Smooth muscle cell (in vitro differentiated cells): ENCODE data around the gene TRPM5. TPM values are rescaled to one million over a fixed set of nuclear protein-coding genes. Genes with fewer than 3 reads are reported as not detected.

ENCODE experiments used
- DNase-seq: peaks from one replicate; lab custom pipeline; 2025; ENCODE audit not compliant: unreplicated experiment; lab: John Stamatoyannopoulos, UW
- H2AFZ ChIP-seq: fragments of 200-600 bp; sonication (generic); 2 replicates; pipeline ENCODE4 v1.6.0; 2016; ENCODE audit warnings: antibody characterized with exemption, low read depth, mild to moderate bottlenecking
- H3F3A ChIP-seq: fragments of 200-600 bp; sonication (generic); 2 replicates; pipeline ENCODE4 v1.6.0; 2017; ENCODE audit warnings: antibody characterized with exemption, low read depth
- H3K27ac ChIP-seq: fragments of 200-600 bp; sonication (generic); 2 replicates; pipeline ENCODE4 v1.5.1; 2016; ENCODE audit warnings: low read depth, mild to moderate bottlenecking
- H3K27me3 ChIP-seq: fragments of 200-600 bp; sonication (generic); 2 replicates; pipeline ENCODE4 v1.6.1; 2016; ENCODE audit warnings: low read depth, mild to moderate bottlenecking
- H3K36me3 ChIP-seq: fragments of 200-600 bp; sonication (generic); 2 replicates; pipeline ENCODE4 v1.5.1; 2016; ENCODE audit warnings: low read depth
- H3K4me1 ChIP-seq: fragments of 200-600 bp; sonication (generic); 2 replicates; pipeline ENCODE4 v1.5.1; 2016; ENCODE audit warnings: low read depth
- H3K4me2 ChIP-seq: fragments of 200-600 bp; sonication (generic); 2 replicates; pipeline ENCODE4 v1.6.0; 2016; ENCODE audit warnings: mild to moderate bottlenecking
- H3K4me3 ChIP-seq: fragments of 200-600 bp; sonication (generic); 2 replicates; pipeline ENCODE4 v1.5.1; 2016; ENCODE audit warnings: mild to moderate bottlenecking
- H3K79me2 ChIP-seq: fragments of 200-600 bp; sonication (generic); 2 replicates; pipeline ENCODE4 v1.6.0; 2016; ENCODE audit warnings: low read depth, mild to moderate bottlenecking
- H3K9ac ChIP-seq: fragments of 200-600 bp; sonication (generic); 2 replicates; pipeline ENCODE4 v1.6.0; 2016; ENCODE audit warnings: low read depth
- H3K9me3 ChIP-seq: fragments of 200-600 bp; sonication (generic); replicated peaks from 2 replicates; pipeline ENCODE4 v1.5.1; 2016; ENCODE audit warnings: low read depth
- H4K20me1 ChIP-seq: fragments of 200-600 bp; sonication (generic); 2 replicates; pipeline ENCODE4 v1.6.0; 2016; ENCODE audit warnings: low read depth
- WGBS: methylation state at CpG from one replicate; pipeline ENCODE4 v1.1.7; 2016; ENCODE audit warnings: low lambda C conversion rate; 5-methylcytosine and 5-hydroxymethylcytosine counted together
- polyA plus RNA-seq: library from polyadenylated mRNA; unstranded; fragments of >200 nt; fragmentation: Nextera tagmentation; extraction: Ambion mirVana; gene quantifications from 2 replicates; pipeline ENCODE4 v1.2.1, GENCODE V29; 2016
- total RNA-seq: library from RNA; depleted of rRNA; stranded (reverse); fragments of >200 nt; gene quantifications from 2 replicates; pipeline ENCODE4 v1.2.3, GENCODE V29; 2014
- TF ChIP-seq, protein P1 (sequence below): fragments of 200-600 bp; sonication (generic); IDR thresholded peaks from 2 replicates; pipeline ENCODE4 v1.5.1; 2017; ENCODE audit warnings: borderline replicate concordance, mild to moderate bottlenecking, antibody characterized with exemption; ENCODE audit not compliant: insufficient read depth, poor library complexity, severe bottlenecking

Gene TRPM5
- total and polyA plus RNA-seq, 2 experiments from 2014 or later = not detected

DNA sequence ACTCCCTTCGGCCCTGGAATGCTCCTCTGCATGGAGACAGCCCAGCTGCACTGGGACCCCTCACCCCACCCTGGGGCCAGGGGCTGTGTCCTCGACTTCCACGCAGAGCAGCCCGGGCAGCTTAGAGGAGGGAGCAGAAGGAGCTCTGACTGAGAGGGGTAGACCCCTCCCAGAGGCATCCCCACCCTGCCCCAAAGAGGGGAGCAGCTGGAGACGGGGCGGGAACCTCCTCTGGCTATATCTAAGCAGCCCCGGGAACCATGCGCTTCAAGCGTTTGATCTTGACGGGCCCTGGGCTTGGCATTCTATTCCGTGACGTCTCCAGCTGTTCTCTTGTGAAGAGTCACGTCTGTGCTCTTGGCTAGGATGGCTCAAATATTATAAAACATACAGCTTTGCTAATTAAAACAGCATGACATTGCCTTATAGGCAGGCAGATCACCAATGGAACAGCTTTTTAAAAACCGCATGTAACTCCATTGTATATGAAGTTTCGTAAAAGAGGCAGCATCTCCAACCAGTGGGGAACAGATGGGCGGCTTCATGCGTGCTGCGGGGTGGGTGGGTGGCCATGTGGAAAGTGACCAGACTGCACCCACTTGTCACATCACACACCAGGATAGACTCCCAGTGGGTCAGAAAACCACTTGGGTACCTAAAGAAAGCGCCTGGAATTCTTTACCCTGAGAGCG lies 8.2 kb upstream of the TRPM5 start:
- H3K27ac ChIP-seq = no peak overlapping the region
- WGBS = 69% methylated on average over 20 of the region's 20 CpGs
- no peaks in the 10 kb centered on the region for H3K79me2 ChIP-seq
- TF ChIP-seq, protein P1, sequence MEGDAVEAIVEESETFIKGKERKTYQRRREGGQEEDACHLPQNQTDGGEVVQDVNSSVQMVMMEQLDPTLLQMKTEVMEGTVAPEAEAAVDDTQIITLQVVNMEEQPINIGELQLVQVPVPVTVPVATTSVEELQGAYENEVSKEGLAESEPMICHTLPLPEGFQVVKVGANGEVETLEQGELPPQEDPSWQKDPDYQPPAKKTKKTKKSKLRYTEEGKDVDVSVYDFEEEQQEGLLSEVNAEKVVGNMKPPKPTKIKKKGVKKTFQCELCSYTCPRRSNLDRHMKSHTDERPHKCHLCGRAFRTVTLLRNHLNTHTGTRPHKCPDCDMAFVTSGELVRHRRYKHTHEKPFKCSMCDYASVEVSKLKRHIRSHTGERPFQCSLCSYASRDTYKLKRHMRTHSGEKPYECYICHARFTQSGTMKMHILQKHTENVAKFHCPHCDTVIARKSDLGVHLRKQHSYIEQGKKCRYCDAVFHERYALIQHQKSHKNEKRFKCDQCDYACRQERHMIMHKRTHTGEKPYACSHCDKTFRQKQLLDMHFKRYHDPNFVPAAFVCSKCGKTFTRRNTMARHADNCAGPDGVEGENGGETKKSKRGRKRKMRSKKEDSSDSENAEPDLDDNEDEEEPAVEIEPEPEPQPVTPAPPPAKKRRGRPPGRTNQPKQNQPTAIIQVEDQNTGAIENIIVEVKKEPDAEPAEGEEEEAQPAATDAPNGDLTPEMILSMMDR = no peak
- H4K20me1 ChIP-seq = no peaks in the 10 kb centered on the region
- no peak overlapping the region for H3K9ac ChIP-seq
- H3K4me3 ChIP-seq = no peak overlapping the region
- DNase-seq = no peak
- no peaks in the 10 kb centered on the region for H3K4me1 ChIP-seq
- no peaks in the 10 kb centered on the region for H3K36me3 ChIP-seq
- no peaks in the 10 kb centered on the region for H3F3A ChIP-seq
- no peak overlapping the region for H2AFZ ChIP-seq
- no peak overlapping the region for H3K4me2 ChIP-seq
- H3K27me3 ChIP-seq = peaks cover 35% of the 10 kb centered on the region
- no peaks in the 10 kb centered on the region for H3K9me3 ChIP-seq

DNA sequence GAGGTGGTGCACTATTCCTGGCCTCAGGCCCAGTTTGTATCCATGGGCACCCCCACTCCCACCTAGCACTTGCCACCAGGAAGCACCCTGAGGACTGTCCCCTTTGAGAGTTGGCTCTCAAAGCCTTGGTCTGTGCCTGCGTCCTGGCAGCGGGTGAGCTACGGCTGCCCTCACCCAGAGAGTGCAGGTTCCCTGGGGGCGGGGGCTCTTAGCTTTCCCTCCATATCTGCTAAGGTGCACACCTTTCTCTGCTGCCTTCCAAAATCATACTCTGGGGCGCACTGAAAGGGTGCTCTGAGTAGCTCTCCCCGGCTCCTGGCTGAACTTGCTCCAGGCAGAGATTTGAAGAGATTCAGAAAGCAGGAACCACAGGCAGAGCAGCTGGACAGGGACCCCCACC lies 7.6 kb upstream of the TRPM5 start:
- no peaks in the 10 kb centered on the region for H3K36me3 ChIP-seq
- H2AFZ ChIP-seq = no peak overlapping the region
- H3K27ac ChIP-seq = no peak overlapping the region
- WGBS = 73% methylated on average over 6 of the region's 6 CpGs
- no peak overlapping the region for H3K9ac ChIP-seq
- no peak overlapping the region for H3K4me2 ChIP-seq
- H3K9me3 ChIP-seq = no peaks in the 10 kb centered on the region
- H4K20me1 ChIP-seq = no peaks in the 10 kb centered on the region
- H3F3A ChIP-seq = no peaks in the 10 kb centered on the region
- no peak overlapping the region for H3K4me3 ChIP-seq
- H3K79me2 ChIP-seq = no peaks in the 10 kb centered on the region
- H3K27me3 ChIP-seq = peaks cover 40% of the 10 kb centered on the region
- TF ChIP-seq, protein P1 = no peak
- H3K4me1 ChIP-seq = no peaks in the 10 kb centered on the region
- DNase-seq = no peak

DNA sequence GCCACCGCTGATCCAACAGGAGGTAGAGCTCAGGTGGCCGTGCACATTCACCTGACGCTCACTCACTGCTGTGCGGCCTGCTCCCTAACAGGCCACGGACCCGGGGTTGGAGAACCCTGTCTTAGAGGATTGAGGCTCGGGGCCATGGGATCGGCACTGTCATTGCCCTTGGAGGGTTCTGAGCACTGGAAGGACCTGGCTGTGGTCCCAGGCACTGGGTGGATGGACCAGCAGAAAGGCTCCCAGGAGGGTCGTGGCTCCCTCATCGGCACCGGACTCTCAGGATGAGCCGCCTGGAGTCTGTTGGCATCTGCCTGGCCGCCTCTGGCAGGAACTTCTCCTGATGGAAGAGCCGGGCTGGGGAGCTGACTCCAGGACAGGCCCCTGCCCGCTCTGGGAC lies 7.0 kb upstream of the TRPM5 start:
- H3K9me3 ChIP-seq = no peaks in the 10 kb centered on the region
- H3K27me3 ChIP-seq = peaks cover 46% of the 10 kb centered on the region
- H3K4me2 ChIP-seq = no peak overlapping the region
- WGBS = 95% methylated on average over 15 of the region's 15 CpGs
- no peaks in the 10 kb centered on the region for H3K79me2 ChIP-seq
- no peak for DNase-seq
- H3K4me1 ChIP-seq = no peaks in the 10 kb centered on the region
- no peaks in the 10 kb centered on the region for H4K20me1 ChIP-seq
- H3K4me3 ChIP-seq = no peak overlapping the region
- H3K9ac ChIP-seq = no peak overlapping the region
- no peak overlapping the region for H2AFZ ChIP-seq
- no peaks in the 10 kb centered on the region for H3F3A ChIP-seq
- no peaks in the 10 kb centered on the region for H3K36me3 ChIP-seq
- H3K27ac ChIP-seq = no peak overlapping the region
- TF ChIP-seq, protein P1 = no peak
